Central memory CD8-positive, alpha-beta T cell (primary cell): ENCODE data around the gene ROR1.

Experiments
- ATAC-seq: fragments of 150-1000 bp; cut with Tn5 transposase; replicated peaks from 2 replicates; pipeline ENCODE4 v1.10.0; 2022; ENCODE audit warnings: mild to moderate bottlenecking, moderate FRiP score, moderate number of reproducible peaks; ENCODE audit not compliant: poor library complexity, severe bottlenecking; ENCODE audit errors: extremely low read depth
- DNase-seq, 2 donors: peaks; one replicate each; pipeline ENCODE4 v3.0.0; 2021; ENCODE audit warnings: low spot score in 2 of 2
- H3K27ac Mint-ChIP-seq: one replicate; pipeline ENCODE4 v1.8.0; 2022; ENCODE audit warnings: low read depth, mild to moderate bottlenecking, moderate library complexity, mixed read lengths
- H3K27me3 Mint-ChIP-seq: one replicate; pipeline ENCODE4 v1.8.0; 2022; ENCODE audit warnings: mixed read lengths
- H3K36me3 Mint-ChIP-seq: one replicate; pipeline ENCODE4 v1.8.0; 2022; ENCODE audit warnings: mild to moderate bottlenecking, moderate library complexity, mixed read lengths; ENCODE audit not compliant: insufficient read depth
- H3K4me1 Mint-ChIP-seq: one replicate; pipeline ENCODE4 v1.8.0; 2022; ENCODE audit warnings: mixed read lengths
- H3K4me3 Mint-ChIP-seq: one replicate; pipeline ENCODE4 v1.8.0; 2022; ENCODE audit warnings: mild to moderate bottlenecking, moderate library complexity, mixed read lengths
- H3K9me3 Mint-ChIP-seq: one replicate; pipeline ENCODE4 v1.8.0; 2022; ENCODE audit warnings: mixed read lengths

Gene ROR1

GRCh38 chr1:63936801-63937200 is 163.0 kb downstream of the ROR1 start:
- Mint-ChIP-seq H3K4me1 (no peaks in the 10 kb centered on the region), H3K4me3 (no peak overlapping the region), H3K27ac (no peak overlapping the region), H3K36me3 (no peaks in the 10 kb centered on the region), H3K9me3 (no peaks in the 10 kb centered on the region), H3K27me3 (peaks cover 19% of the 10 kb centered on the region)
- no peak for ATAC-seq
- no peak for DNase-seq

GRCh38 chr1:63937461-63938022 is 163.7 kb downstream of the ROR1 start:
- no peak overlapping the region for H3K27ac Mint-ChIP-seq
- peaks cover 26% of the 10 kb centered on the region for H3K27me3 Mint-ChIP-seq
- H3K4me3 Mint-ChIP-seq: no peak overlapping the region
- DNase-seq: no peak
- H3K9me3 Mint-ChIP-seq: no peaks in the 10 kb centered on the region
- no peaks in the 10 kb centered on the region for H3K4me1 Mint-ChIP-seq
- H3K36me3 Mint-ChIP-seq: no peaks in the 10 kb centered on the region
- ATAC-seq: no peak

- no peaks in the 10 kb centered on the region for H3K36me3 Mint-ChIP-seq
- H3K27me3 Mint-ChIP-seq: peaks cover 26% of the 10 kb centered on the region
- no peak overlapping the region for H3K27ac Mint-ChIP-seq
- no peaks in the 10 kb centered on the region for H3K4me1 Mint-ChIP-seq
- H3K9me3 Mint-ChIP-seq: no peaks in the 10 kb centered on the region
- no peak for DNase-seq
- no peak for ATAC-seq
- no peak overlapping the region for H3K4me3 Mint-ChIP-seq
Measured at GRCh38 chr1:63940440-63940839, 166.6 kb downstream of the ROR1 start.

- no peaks in the 10 kb centered on the region for H3K4me1 Mint-ChIP-seq
- no peak overlapping the region for H3K27ac Mint-ChIP-seq
- H3K4me3 Mint-ChIP-seq: no peak overlapping the region
- ATAC-seq (no peak), DNase-seq (no peak)
- H3K9me3 Mint-ChIP-seq: no peaks in the 10 kb centered on the region
- H3K27me3 Mint-ChIP-seq: peaks cover 26% of the 10 kb centered on the region
- no peaks in the 10 kb centered on the region for H3K36me3 Mint-ChIP-seq
Measured at GRCh38 chr1:63943393-63943792, 169.6 kb downstream of the ROR1 start.

GRCh38 chr1:63945943-63946342 is 172.1 kb downstream of the ROR1 start:
- Mint-ChIP-seq H3K4me3 (no peak overlapping the region), H3K4me1 (no peaks in the 10 kb centered on the region), H3K36me3 (no peaks in the 10 kb centered on the region), H3K27ac (no peak overlapping the region), H3K9me3 (no peaks in the 10 kb centered on the region), H3K27me3 (peaks cover 14% of the 10 kb centered on the region)
- ATAC-seq (no peak), DNase-seq (no peak)

GRCh38 chr1:63946866-63947491 is 173.2 kb downstream of the ROR1 start:
- H3K4me3 Mint-ChIP-seq: no peak overlapping the region

GRCh38 chr1:63947904-63948303 is 174.1 kb downstream of the ROR1 start:
- Mint-ChIP-seq H3K4me1 (no peaks in the 10 kb centered on the region), H3K36me3 (no peaks in the 10 kb centered on the region), H3K27me3 (peaks cover 21% of the 10 kb centered on the region), H3K4me3 (no peak overlapping the region), H3K9me3 (no peaks in the 10 kb centered on the region), H3K27ac (no peak overlapping the region)
- no peak for DNase-seq
- no peak for ATAC-seq

More at GRCh38 chr1:63946866-63947491, 173.2 kb downstream of the ROR1 start:
- DNase-seq (no peak), ATAC-seq (no peak)
- no peaks in the 10 kb centered on the region for H3K36me3 Mint-ChIP-seq
- H3K4me1 Mint-ChIP-seq: no peaks in the 10 kb centered on the region
- peaks cover 17% of the 10 kb centered on the region for H3K27me3 Mint-ChIP-seq
- no peaks in the 10 kb centered on the region for H3K9me3 Mint-ChIP-seq
- no peak overlapping the region for H3K27ac Mint-ChIP-seq

- no peak for DNase-seq
- H3K27me3 Mint-ChIP-seq: peaks cover 21% of the 10 kb centered on the region
- no peak overlapping the region for H3K27ac Mint-ChIP-seq
- no peak overlapping the region for H3K4me3 Mint-ChIP-seq
- no peaks in the 10 kb centered on the region for H3K4me1 Mint-ChIP-seq
- no peak for ATAC-seq
- H3K36me3 Mint-ChIP-seq: no peaks in the 10 kb centered on the region
- H3K9me3 Mint-ChIP-seq: no peaks in the 10 kb centered on the region
Measured at GRCh38 chr1:63950023-63950422, 176.2 kb downstream of the ROR1 start.

- DNase-seq: no peak
- Mint-ChIP-seq H3K4me1 (no peaks in the 10 kb centered on the region), H3K4me3 (no peak overlapping the region), H3K27ac (no peak overlapping the region), H3K36me3 (no peaks in the 10 kb centered on the region), H3K27me3 (peaks cover 21% of the 10 kb centered on the region), H3K9me3 (no peaks in the 10 kb centered on the region)
- ATAC-seq: no peak
Measured at GRCh38 chr1:63951059-63951946, 177.5 kb downstream of the ROR1 start.

GRCh38 chr1:63954187-63954586 is 180.4 kb downstream of the ROR1 start:
- H3K27me3 Mint-ChIP-seq: peaks cover 21% of the 10 kb centered on the region
- no peak for DNase-seq
- no peak overlapping the region for H3K4me3 Mint-ChIP-seq
- H3K4me1 Mint-ChIP-seq: no peaks in the 10 kb centered on the region
- H3K9me3 Mint-ChIP-seq: no peaks in the 10 kb centered on the region
- ATAC-seq: no peak
- H3K27ac Mint-ChIP-seq: no peak overlapping the region
- no peaks in the 10 kb centered on the region for H3K36me3 Mint-ChIP-seq

- Mint-ChIP-seq H3K27me3 (peaks cover 21% of the 10 kb centered on the region), H3K4me3 (no peak overlapping the region), H3K4me1 (no peaks in the 10 kb centered on the region), H3K27ac (no peak overlapping the region), H3K9me3 (no peaks in the 10 kb centered on the region), H3K36me3 (no peaks in the 10 kb centered on the region)
- no peak for DNase-seq
- no peak for ATAC-seq
Measured at GRCh38 chr1:63955370-63956145, 181.7 kb downstream of the ROR1 start.

- Mint-ChIP-seq H3K4me1 (no peaks in the 10 kb centered on the region), H3K4me3 (no peak overlapping the region), H3K36me3 (no peaks in the 10 kb centered on the region), H3K27me3 (peaks cover 20% of the 10 kb centered on the region), H3K27ac (no peak overlapping the region), H3K9me3 (no peaks in the 10 kb centered on the region)
- DNase-seq (no peak), ATAC-seq (no peak)
Measured at GRCh38 chr1:63958556-63958955, 184.7 kb downstream of the ROR1 start.
